EL (cell line): ENCODE measurements around the gene LRRFIP2.
"Not testable (repeated sequence)": the region's sequence is repeated elsewhere in the genome, so short reads cannot be mapped to it uniquely, and the experiment has no call there.

Source experiments
- DNase-seq: peaks from one replicate; pipeline ENCODE4 v3.0.0-alpha.2; 2016

LRRFIP2 gene

GRCh38 chr3:37183976-37184375, 9.6 kb upstream of the LRRFIP2 start:
- DNase-seq, result no peak

- peak; percentile 95 for DNase-seq
Observed at GRCh38 chr3:37183375-37183831, 9.0 kb upstream of the LRRFIP2 start.

- DNase-seq, result no peak
Observed at GRCh38 chr3:37182816-37183215, 8.4 kb upstream of the LRRFIP2 start.

GRCh38 chr3:37181756-37182155, 7.4 kb upstream of the LRRFIP2 start:
- DNase-seq, result no peak

GRCh38 chr3:37179144-37179967, 5.0 kb upstream of the LRRFIP2 start:
- DNase-seq, result no peak

- DNase-seq, result no peak
Observed at GRCh38 chr3:37173806-37174205, 576 bp downstream of the LRRFIP2 start.

GRCh38 chr3:37171144-37171543, 3.2 kb downstream of the LRRFIP2 start:
- DNase-seq, result no peak

- DNase-seq, result no peak
Observed at GRCh38 chr3:37170513-37170912, 3.9 kb downstream of the LRRFIP2 start.

- DNase-seq, result no peak
Observed at GRCh38 chr3:37170060-37170459, 4.3 kb downstream of the LRRFIP2 start.

- no peak for DNase-seq
Observed at GRCh38 chr3:37168896-37169295, 5.5 kb downstream of the LRRFIP2 start.

GRCh38 chr3:37163262-37164015, 10.9 kb downstream of the LRRFIP2 start:
- DNase-seq, result peak; percentile 96

- DNase-seq, result peak; percentile 18
Observed at GRCh38 chr3:37162501-37163245, 11.7 kb downstream of the LRRFIP2 start.

- peak; percentile 22 for DNase-seq
Observed at GRCh38 chr3:37161351-37161750, 13.0 kb downstream of the LRRFIP2 start.

- no peak for DNase-seq
Observed at GRCh38 chr3:37155782-37156181, 18.6 kb downstream of the LRRFIP2 start.

- no peak for DNase-seq
Observed at GRCh38 chr3:37154668-37155314, 19.6 kb downstream of the LRRFIP2 start.

- DNase-seq, result no peak
Observed at GRCh38 chr3:37150621-37151020, 23.8 kb downstream of the LRRFIP2 start.

- DNase-seq, result no peak
Observed at GRCh38 chr3:37149257-37149656, 25.1 kb downstream of the LRRFIP2 start.

GRCh38 chr3:37148208-37148607, 26.2 kb downstream of the LRRFIP2 start:
- no peak for DNase-seq

- DNase-seq, result no peak
Observed at GRCh38 chr3:37147666-37148065, 26.7 kb downstream of the LRRFIP2 start.

GRCh38 chr3:37146927-37147326, 27.5 kb downstream of the LRRFIP2 start:
- DNase-seq, result not testable (repeated sequence)

GRCh38 chr3:37145611-37146010, 28.8 kb downstream of the LRRFIP2 start:
- no peak for DNase-seq

- no peak for DNase-seq
Observed at GRCh38 chr3:37144806-37145205, 29.6 kb downstream of the LRRFIP2 start.

GRCh38 chr3:37143821-37144220, 30.6 kb downstream of the LRRFIP2 start:
- DNase-seq, result no peak
